ENCODE results near the gene IL34. TPM values are rescaled to one million over a fixed set of nuclear protein-coding genes. Genes with fewer than 3 reads are reported as not detected.

Gene IL34
- total RNA-seq, 1 experiment from 2014 or later: not detected

- TF ChIP-seq POLR2A (IDR thresholded peaks at IDR 0.05; ENCODE audit: borderline replicate concordance, extremely low read depth, insufficient read depth, insufficient read length) (no peak), POLR2AphosphoS5 (IDR thresholded peaks at IDR 0.05; ENCODE audit: low read depth, low read length) (peak; percentile 56)
These were observed 39.6 kb downstream of the IL34 start, which contains the start of gene MTSS2 (continued) for GRCh38 chr16:70685938-70686375.

GRCh38 chr16:70686376-70687101, 40.2 kb downstream of the IL34 start:
- no TSS peak for BruUV-seq (replicated peaks)
- H3K4me3 ChIP-seq (replicated peaks in 1 of 2; ENCODE audit: low read depth in 1 of 2, low read length in 2 of 2): peak overlapping the region; percentile 9 to 45; a peak in 1 of 4 replicates
- RAD21 ChIA-PET (ENCODE audit: low non-redundant PET in 1 of 2, low total read pairs in 2 of 2, uncharacterized antibody in 2 of 2, unreplicated experiment in 2 of 2): interaction anchor here (1.3 to 2.1 kb wide), 2 partner anchors 60 to 85 kb away, joined by 4 to 6 read pairs; no protein-coding TSS in a partner anchor
- H3K27me3 ChIP-seq (ENCODE audit: insufficient read depth, low read length): no peaks in the 10 kb centered on the region
- peak overlapping the region; percentile 56 for H3K9ac ChIP-seq (ENCODE audit: low read length)
- H3K4me1 ChIP-seq (ENCODE audit: control insufficient read depth in 1 of 2, insufficient read depth in 2 of 2, low read length in 2 of 2): peaks cover 39 to 66% of the 10 kb centered on the region in 2 experiments
- CTCF ChIA-PET: interaction anchor here (1.9 kb wide), 1 partner anchor 85 kb away, joined by 11 read pairs; no protein-coding TSS in a partner anchor
- intact Hi-C loops (cut with micrococcal nuclease): no loop called here
- peaks cover 39% of the 10 kb centered on the region for H3K79me2 ChIP-seq (ENCODE audit: insufficient read depth, low read length)
- POLR2A ChIA-PET: interaction anchor here (1.3 kb wide), 1 partner anchor 60 kb away, joined by 4 read pairs; no protein-coding TSS in a partner anchor
- no peaks in the 10 kb centered on the region for H3K9me2 ChIP-seq (ENCODE audit: insufficient read depth)
- no peak overlapping the region for H2AFZ ChIP-seq (ENCODE audit: low read depth, low read length, poor library complexity, severe bottlenecking)
- peak overlapping the region; percentile 72 for H3K4me2 ChIP-seq (ENCODE audit: low read length)
- ATAC-seq (peak; percentile 49), DNase-seq (ENCODE audit: low read depth, low spot score) (no peak)
- 0 out of 4 replicates have a peak, but pooled peaks cover 0 to 4% of the 10 kb centered on the region in 2 experiments for H3K36me3 ChIP-seq (ENCODE audit: control insufficient read depth in 1 of 2, insufficient read depth in 2 of 2, low read length in 2 of 2)
- H3K9me3 ChIP-seq (ENCODE audit: control insufficient read depth in 1 of 2, insufficient read depth in 1 of 2, low read depth in 1 of 2, low read length in 2 of 2): no peaks in the 10 kb centered on the region
- H4K20me1 ChIP-seq (ENCODE audit: insufficient read depth): no peaks in the 10 kb centered on the region
- H3K27ac ChIP-seq (ENCODE audit: low read depth, low read length): peak overlapping the region; percentile 51; the same call in 1 of the 2 replicates
- TF ChIP-seq POLR2A (IDR thresholded peaks at IDR 0.05; ENCODE audit: borderline replicate concordance, extremely low read depth, insufficient read depth, insufficient read length): no peak
- TF ChIP-seq REST (IDR thresholded peaks at IDR 0.05; ENCODE audit: low read depth): no peak
- TF ChIP-seq JUND (IDR thresholded peaks at IDR 0.05): no peak
- TF ChIP-seq ZFX (IDR thresholded peaks at IDR 0.05): no peak
- no peak for TF ChIP-seq EZH2 (IDR thresholded peaks at IDR 0.05)
- TF ChIP-seq YY1 (IDR thresholded peaks at IDR 0.05; ENCODE audit: extremely low read depth, insufficient replicate concordance, low read depth, low read length): no peak

Measured in HCT116 (cell line).